RWPE2 (cell line): ENCODE results near the gene LAPTM5.

Source experiments
- ATAC-seq: fragments of 200-7000 bp; cut with Tn5 transposase; 3 replicates; pipeline ENCODE4 v1.9.1; 2021; ENCODE audit warnings: low read depth
- DNase-seq: peaks from one replicate; pipeline ENCODE4 v3.0.0-alpha.2; 2020; ENCODE audit warnings: low spot score
- H3K27ac ChIP-seq: fragments of 450-650 bp; 2 replicates; pipeline ENCODE4 v1.5.1; 2017; ENCODE audit warnings: mild to moderate bottlenecking; ENCODE audit not compliant: poor library complexity, severe bottlenecking
- H3K27me3 ChIP-seq: fragments of 250-450 bp; sonication (Bioruptor Pico); 2 replicates; pipeline ENCODE4 v1.5.1; 2021; ENCODE audit warnings: mild to moderate bottlenecking, moderate library complexity; ENCODE audit not compliant: insufficient read depth, poor library complexity, severe bottlenecking
- H3K36me3 ChIP-seq: fragments of 250-450 bp; sonication (Bioruptor Pico); 2 replicates; pipeline ENCODE4 v1.5.1; 2020; ENCODE audit warnings: low read depth, mild to moderate bottlenecking, moderate library complexity
- H3K4me1 ChIP-seq: fragments of 250-450 bp; sonication (Bioruptor Pico); 2 replicates; pipeline ENCODE4 v1.5.1; 2021; ENCODE audit warnings: mild to moderate bottlenecking, moderate library complexity; ENCODE audit not compliant: insufficient read depth, poor library complexity, severe bottlenecking
- H3K4me3 ChIP-seq: fragments of 250-450 bp; sonication (Bioruptor Pico); 2 replicates; pipeline ENCODE4 v1.5.1; 2021; ENCODE audit warnings: mild to moderate bottlenecking, moderate library complexity; ENCODE audit not compliant: severe bottlenecking
- H3K9me3 ChIP-seq: fragments of 250-450 bp; sonication (Bioruptor Pico); 2 replicates; pipeline ENCODE4 v1.5.1; 2021; ENCODE audit warnings: mild to moderate bottlenecking, moderate library complexity; ENCODE audit not compliant: severe bottlenecking
- TF ChIP-seq, protein P1 (sequence below): fragments of 450-650 bp; IDR thresholded peaks from one replicate; pipeline ENCODE4 v1.5.1; 2017; ENCODE audit warnings: mild to moderate bottlenecking, moderate library complexity; ENCODE audit not compliant: poor library complexity, severe bottlenecking

The LAPTM5 gene

DNA sequence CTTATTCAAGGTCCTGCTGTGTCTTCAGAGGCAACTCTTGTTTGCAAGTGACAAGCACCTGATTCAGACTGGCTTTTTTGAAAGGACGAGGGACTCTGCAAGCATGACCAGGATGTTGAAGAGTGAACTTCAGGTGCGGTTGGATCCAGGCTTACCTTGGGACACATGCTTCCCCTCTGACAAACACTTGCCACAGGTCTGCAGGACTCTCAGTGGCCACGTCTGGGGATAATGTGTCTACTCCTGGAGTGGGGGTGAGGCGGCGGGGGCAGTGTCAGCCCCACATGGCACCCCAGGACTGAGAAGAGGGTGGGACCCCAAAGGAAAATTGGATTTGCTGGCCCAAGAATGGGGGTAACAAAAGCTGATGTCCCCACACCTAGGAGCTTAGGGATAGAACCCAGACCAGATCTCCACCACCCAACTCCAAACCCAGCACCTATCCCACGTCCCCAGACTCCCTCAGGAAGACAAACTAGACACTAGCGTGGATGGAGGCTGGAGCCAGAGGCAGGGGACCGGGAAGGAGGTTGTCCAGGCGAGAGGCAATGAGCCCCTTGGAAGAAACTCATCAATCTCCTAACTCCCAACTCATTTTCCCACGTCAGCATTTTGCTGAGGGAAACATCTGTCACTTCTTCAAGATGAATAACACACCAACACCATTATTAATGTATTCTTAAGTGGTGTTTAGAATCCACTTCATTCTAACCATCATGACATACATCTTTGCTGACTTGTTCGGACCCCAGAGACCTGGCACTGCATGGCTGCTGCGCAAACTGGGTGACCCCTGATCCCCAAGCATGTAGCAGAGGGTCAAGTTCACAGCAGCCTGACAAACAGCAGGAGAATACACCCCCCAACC lies 32.0 kb upstream of the LAPTM5 start:
- no peak for ATAC-seq
- TF ChIP-seq, protein P1, sequence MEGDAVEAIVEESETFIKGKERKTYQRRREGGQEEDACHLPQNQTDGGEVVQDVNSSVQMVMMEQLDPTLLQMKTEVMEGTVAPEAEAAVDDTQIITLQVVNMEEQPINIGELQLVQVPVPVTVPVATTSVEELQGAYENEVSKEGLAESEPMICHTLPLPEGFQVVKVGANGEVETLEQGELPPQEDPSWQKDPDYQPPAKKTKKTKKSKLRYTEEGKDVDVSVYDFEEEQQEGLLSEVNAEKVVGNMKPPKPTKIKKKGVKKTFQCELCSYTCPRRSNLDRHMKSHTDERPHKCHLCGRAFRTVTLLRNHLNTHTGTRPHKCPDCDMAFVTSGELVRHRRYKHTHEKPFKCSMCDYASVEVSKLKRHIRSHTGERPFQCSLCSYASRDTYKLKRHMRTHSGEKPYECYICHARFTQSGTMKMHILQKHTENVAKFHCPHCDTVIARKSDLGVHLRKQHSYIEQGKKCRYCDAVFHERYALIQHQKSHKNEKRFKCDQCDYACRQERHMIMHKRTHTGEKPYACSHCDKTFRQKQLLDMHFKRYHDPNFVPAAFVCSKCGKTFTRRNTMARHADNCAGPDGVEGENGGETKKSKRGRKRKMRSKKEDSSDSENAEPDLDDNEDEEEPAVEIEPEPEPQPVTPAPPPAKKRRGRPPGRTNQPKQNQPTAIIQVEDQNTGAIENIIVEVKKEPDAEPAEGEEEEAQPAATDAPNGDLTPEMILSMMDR = no peak
- Histone ChIP-seq H3K36me3 (no peaks in the 10 kb centered on the region), H3K4me3 (no peak overlapping the region), H3K27ac (peak overlapping the region; percentile 69), H3K4me1 (peaks cover 26% of the 10 kb centered on the region), H3K9me3 (no peaks in the 10 kb centered on the region), H3K27me3 (no peaks in the 10 kb centered on the region)
- no peak for DNase-seq

DNA sequence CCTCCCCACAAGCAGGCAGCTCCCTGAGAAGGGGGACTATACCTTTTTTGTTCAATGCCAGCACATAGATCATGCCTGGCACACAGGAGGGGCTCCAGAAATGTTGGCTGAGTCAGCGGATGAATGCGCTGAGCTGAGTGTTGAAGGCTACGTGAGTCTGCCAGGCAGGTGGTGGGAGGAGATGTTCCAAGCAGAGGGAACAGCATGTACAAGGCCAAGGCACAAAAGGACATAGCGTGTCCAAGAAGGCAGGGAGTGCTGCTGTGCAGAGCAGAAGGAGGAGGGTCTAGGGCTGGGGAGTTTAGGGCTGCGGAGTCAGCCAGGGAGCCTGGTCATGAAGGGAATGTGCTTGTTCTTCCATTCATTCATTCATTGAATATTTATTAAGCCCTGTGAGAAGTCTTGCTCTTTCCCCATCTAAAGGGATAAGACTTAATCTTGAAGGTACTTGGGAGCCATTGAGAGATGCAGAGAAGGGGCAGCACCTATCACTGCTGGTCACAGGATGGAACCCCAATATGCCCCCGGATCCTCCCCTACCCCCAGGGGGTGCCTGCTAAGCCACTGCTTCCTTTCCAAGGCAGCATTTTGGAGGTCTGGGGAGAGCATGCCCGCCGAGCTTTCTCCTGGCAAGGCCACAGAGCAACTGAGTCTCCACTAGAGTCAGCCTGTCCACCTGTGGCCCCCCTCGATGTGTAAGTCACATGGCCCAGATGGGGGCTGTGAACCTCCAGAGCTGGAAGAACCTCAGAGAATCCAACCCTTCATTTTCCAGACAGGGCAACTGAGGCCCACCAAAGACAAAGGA lies 31.2 kb upstream of the LAPTM5 start:
- TF ChIP-seq, protein P1 = no peak
- DNase-seq (no peak), ATAC-seq (peak; percentile 87)
- Histone ChIP-seq H3K9me3 (no peaks in the 10 kb centered on the region), H3K27ac (peak overlapping the region; percentile 69), H3K4me3 (no peak overlapping the region), H3K4me1 (peaks cover 26% of the 10 kb centered on the region), H3K36me3 (no peaks in the 10 kb centered on the region), H3K27me3 (no peaks in the 10 kb centered on the region)

DNA sequence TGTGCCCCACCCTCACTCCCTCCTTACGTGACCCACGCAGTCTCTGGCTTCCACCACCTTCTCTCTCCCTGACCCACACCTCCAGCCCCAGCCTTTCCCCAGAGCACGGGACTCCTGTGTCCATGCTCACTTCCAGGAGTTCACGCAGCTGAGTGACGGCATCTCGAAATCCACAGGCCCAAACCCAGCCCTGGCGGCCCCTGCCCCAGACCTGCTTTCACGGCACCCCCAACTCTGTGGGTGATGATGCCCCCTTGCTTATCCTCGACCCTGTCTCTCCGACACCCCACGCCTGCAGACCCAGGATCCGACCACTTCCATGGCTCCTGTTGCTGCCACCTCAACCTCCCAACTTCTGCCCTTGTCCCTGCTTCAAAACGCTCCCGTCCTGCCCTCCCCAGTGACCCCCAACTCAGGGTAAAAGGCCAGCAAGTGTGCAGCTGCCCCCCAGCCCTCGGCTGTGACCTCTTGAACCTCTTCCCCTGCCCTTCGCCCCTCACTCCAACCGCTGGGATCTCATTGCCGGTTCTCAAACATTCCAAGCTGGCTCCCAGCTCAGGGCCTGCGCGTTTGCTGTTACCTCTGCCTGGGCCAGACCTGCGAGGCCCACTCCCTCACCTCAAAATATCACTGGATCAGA lies 30.4 kb upstream of the LAPTM5 start:
- no peak; the same call in 2 of the 3 replicates for ATAC-seq
- TF ChIP-seq, protein P1 = no peak
- Histone ChIP-seq H3K27ac (peak overlapping the region; percentile 69), H3K4me3 (no peak overlapping the region), H3K4me1 (peaks cover 26% of the 10 kb centered on the region), H3K36me3 (no peaks in the 10 kb centered on the region), H3K27me3 (no peaks in the 10 kb centered on the region), H3K9me3 (no peaks in the 10 kb centered on the region)
- no peak for DNase-seq

DNA sequence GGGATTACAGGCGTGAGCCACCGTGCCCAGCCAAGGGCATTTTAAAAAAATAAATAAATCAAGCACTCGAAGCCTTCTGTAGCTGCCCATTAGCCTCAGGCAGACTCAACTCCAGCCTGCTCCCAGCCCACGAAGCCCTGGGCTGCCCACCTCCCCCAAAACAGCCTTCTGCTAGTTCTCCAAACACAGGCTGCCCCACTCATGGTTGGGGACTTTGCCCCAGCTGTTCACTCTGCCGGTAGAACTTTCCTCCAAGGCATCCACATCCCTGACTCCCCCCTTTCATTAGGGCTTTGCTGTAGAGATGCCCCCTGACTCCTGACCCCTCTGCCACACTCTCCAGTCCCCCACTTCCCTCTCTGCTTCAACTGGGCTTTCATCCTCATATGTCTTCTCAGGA lies 29.7 kb upstream of the LAPTM5 start:
- H3K9me3 ChIP-seq = no peaks in the 10 kb centered on the region
- H3K4me3 ChIP-seq = no peak overlapping the region
- no peaks in the 10 kb centered on the region for H3K36me3 ChIP-seq
- TF ChIP-seq, protein P1 = no peak
- H3K4me1 ChIP-seq = peaks cover 26% of the 10 kb centered on the region
- no peaks in the 10 kb centered on the region for H3K27me3 ChIP-seq
- DNase-seq (no peak), ATAC-seq (no peak)
- peak overlapping the region; percentile 69 for H3K27ac ChIP-seq
